Fibroblast of lung (primary cell): ENCODE data around the gene GSG1L.

Source experiments
- EZH2 ChIP-seq: IDR thresholded peaks from 2 replicates; pipeline ENCODE4 v1.5.1; 2012; ENCODE audit warnings: low read length, control low read depth, mild to moderate bottlenecking; ENCODE audit errors: missing control alignments
- TF ChIP-seq, protein P1 (sequence below), 2 donors: IDR thresholded peaks in 1 of 2; conservative IDR thresholded peaks in 1 of 2; 1 replicate in 1 of 2; 2 replicates in 1 of 2; pipeline ENCODE4 v1.5.1; 2011 to 2012; ENCODE audit warnings: low read length in 2 of 2, control low read depth in 1 of 2, inconsistent platforms in 1 of 2, low read depth in 1 of 2, mild to moderate bottlenecking in 1 of 2

DNA sequence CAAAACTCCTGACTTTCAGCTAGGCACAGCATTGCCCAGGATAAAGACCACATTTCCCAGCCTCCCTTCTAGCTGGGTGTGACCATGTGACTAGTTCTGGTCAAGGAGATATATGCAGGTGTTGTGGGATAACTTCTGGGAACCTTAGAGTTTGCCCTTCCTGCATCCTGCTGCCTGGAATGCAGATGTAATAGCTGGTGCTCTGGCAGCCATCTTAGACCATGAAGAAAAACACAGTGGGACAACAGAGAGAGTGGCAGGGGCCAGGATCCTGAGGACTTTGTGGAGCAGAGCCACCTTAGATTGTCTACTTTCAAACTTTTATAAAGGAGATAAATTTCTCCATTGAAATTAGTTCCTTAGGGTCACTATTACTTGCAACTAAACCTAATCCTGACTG is 101.3 kb downstream of the GSG1L start:
- TF ChIP-seq, protein P1, sequence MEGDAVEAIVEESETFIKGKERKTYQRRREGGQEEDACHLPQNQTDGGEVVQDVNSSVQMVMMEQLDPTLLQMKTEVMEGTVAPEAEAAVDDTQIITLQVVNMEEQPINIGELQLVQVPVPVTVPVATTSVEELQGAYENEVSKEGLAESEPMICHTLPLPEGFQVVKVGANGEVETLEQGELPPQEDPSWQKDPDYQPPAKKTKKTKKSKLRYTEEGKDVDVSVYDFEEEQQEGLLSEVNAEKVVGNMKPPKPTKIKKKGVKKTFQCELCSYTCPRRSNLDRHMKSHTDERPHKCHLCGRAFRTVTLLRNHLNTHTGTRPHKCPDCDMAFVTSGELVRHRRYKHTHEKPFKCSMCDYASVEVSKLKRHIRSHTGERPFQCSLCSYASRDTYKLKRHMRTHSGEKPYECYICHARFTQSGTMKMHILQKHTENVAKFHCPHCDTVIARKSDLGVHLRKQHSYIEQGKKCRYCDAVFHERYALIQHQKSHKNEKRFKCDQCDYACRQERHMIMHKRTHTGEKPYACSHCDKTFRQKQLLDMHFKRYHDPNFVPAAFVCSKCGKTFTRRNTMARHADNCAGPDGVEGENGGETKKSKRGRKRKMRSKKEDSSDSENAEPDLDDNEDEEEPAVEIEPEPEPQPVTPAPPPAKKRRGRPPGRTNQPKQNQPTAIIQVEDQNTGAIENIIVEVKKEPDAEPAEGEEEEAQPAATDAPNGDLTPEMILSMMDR (conservative IDR thresholded peaks at IDR 0.05 in 1 of 2, IDR thresholded peaks at IDR 0.05 in 1 of 2; ENCODE audit: low read depth in 1 of 2, low read length in 2 of 2): no peak
- no peak for TF ChIP-seq EZH2
